Measurements from ENCODE around the gene QRFP.
A peak's percentile ranks its signal among the peaks of the same experiment; 100 is the strongest.

Gene QRFP

GRCh38 chr9:130933114-130934046 lies 36.8 kb upstream of the QRFP start:
- DNase-seq, result no peak

- DNase-seq, result no peak
These were observed 35.9 kb upstream of the QRFP start for GRCh38 chr9:130932255-130933079.

- no peak for DNase-seq
These were observed 35.1 kb upstream of the QRFP start for GRCh38 chr9:130931508-130932254.

- no peak for DNase-seq
These were observed 34.3 kb upstream of the QRFP start for GRCh38 chr9:130930804-130931349.

- DNase-seq, result no peak
These were observed 33.7 kb upstream of the QRFP start for GRCh38 chr9:130930132-130930803.

GRCh38 chr9:130929571-130930038 lies 33.0 kb upstream of the QRFP start:
- no peak for DNase-seq

- peak; percentile 55 for DNase-seq
These were observed 31.6 kb upstream of the QRFP start for GRCh38 chr9:130927995-130928900.

GRCh38 chr9:130927338-130927737 lies 30.7 kb upstream of the QRFP start:
- DNase-seq, result no peak

GRCh38 chr9:130925050-130925678 lies 28.6 kb upstream of the QRFP start:
- no peak for DNase-seq

- DNase-seq, result no peak
These were observed 27.8 kb upstream of the QRFP start for GRCh38 chr9:130924448-130924788.

- no peak for DNase-seq
These were observed 27.2 kb upstream of the QRFP start for GRCh38 chr9:130923611-130924447.

GRCh38 chr9:130922893-130923610 lies 26.4 kb upstream of the QRFP start:
- DNase-seq, result no peak

GRCh38 chr9:130921989-130922892 lies 25.6 kb upstream of the QRFP start:
- no peak for DNase-seq

GRCh38 chr9:130921300-130921988 lies 24.8 kb upstream of the QRFP start:
- no peak for DNase-seq

GRCh38 chr9:130920762-130921299 lies 24.2 kb upstream of the QRFP start:
- no peak for DNase-seq

GRCh38 chr9:130920233-130920632 lies 23.6 kb upstream of the QRFP start:
- no peak for DNase-seq

Data from NCI-H1092 (cell line).